Measurements from ENCODE around the gene AKR1C8.

GRCh38 chr10:5155951-5156350 is 29.0 kb downstream of the AKR1C8 start:
- TF ChIP-seq CTCF (IDR thresholded peaks at IDR 0.05) (no peak), POLR2AphosphoS5 (IDR thresholded peaks at IDR 0.05) (no peak), POLR2A (IDR thresholded peaks at IDR 0.05) (no peak)
